T-helper 2 cell (primary cell): ENCODE data around the gene MRPS34.

Source experiments
- DNase-seq, 5 experiments: peaks; one replicate each; pipeline versions ENCODE4 v3.0.0 to v3.0.0-alpha.2; 2012 to 2022

Gene MRPS34

DNA sequence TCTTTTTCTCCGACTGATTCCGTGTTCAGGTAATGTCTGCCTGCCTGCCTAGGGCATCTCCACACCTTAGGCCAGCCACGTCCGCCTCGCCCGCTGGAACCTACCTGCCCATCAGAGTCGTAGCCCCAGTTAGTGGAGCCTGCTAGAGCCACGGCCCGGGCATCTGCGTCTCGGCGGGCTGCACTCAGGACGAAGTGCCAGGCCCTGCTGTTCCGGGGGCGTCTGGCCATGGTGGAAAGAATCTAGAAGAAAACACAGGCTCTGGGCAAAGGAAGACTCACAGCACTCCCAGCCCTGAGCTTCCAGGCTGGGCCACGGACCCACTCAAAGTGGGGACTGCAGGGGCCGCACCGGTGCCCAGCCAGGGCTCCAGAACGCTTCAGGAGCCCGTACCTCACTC, 8.3 kb upstream of the MRPS34 start:
- no peak for DNase-seq

DNA sequence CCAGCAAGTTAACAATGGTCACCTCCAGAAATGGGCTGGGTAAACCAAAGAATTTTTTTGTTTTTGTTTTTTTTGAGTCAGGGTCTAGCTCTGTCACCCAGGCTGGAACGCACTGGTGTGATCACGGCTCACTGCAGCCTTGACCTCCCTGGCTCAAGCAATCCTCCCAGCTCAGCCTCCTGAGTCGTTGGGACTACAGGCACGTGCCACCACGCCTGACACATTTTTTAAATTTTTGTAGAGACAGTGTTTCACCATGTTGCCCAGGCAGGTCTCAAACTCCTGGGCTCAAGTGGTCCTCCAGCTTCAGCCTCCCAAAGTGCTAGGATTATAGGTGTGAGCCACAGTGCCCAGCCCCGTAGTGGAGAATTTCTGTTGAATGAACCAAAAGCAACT, 7.7 kb upstream of the MRPS34 start:
- DNase-seq: no peak

DNA sequence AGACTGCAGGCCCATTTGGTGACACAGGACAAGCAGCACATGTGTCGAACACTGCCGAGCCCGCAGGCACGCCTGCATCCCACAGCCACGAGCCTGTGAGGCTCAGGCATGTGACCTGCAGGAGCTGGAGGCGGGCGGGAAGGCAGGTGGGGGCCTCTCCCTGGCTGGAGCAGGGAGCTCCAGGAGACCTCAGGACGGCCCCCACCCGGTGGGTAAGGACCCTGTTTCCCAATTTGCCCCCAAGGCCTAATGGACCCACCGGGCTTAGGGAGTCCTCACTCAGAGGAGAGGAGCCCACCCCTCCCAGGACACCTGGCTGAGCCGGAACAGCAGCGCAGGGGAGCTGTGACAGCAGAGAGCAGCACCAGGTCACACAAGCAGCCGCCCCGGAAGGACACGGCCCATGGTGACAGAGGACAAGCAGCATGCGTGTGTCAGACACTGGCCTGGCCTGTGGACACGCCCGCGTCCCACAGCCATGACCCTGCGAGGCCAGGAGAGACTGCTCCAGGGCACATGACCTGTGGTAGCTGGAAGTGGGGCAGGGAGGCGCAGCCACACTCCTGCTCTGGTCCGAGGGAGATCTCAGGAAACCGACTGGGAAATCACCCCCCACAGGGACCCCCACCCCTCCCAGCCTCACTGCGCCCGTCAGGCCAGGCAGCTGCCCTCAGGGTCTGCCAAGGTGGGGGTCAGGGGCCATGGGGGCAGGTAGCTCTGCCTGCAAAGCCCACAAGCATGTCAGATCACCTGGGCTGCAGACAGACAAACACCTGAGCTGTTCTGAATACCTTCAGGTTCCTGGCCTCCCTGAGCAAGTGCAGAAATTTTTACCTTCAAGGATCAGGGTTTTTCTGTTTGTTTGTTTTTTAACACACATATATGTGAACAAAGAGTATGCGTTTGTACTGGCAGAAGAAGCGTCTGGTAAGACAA, 7.1 kb upstream of the MRPS34 start:
- no peak for DNase-seq

DNA sequence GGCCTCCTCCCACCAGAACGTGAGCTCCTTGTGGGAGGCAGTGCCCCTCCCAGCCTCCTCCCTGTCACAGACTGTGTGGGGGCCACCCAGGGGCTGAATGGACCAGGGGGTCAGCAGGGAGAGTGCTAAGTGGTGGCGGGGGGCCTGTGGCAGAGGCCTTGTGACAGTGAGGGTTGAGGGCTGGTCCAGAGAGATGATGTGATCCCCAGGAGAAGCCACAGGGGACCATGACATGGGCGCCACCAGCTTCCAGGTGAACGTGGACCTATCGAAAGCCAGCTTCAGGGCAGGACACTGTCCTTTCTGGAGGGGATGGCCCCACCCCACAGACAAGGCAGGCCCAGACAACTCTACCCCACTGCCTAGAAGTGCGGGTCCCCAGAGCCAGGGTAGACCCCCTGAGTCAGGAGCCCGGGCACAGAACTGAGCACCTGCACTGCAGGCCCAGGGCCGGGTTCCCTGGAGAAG, 6.3 kb upstream of the MRPS34 start:
- DNase-seq: no peak

DNA sequence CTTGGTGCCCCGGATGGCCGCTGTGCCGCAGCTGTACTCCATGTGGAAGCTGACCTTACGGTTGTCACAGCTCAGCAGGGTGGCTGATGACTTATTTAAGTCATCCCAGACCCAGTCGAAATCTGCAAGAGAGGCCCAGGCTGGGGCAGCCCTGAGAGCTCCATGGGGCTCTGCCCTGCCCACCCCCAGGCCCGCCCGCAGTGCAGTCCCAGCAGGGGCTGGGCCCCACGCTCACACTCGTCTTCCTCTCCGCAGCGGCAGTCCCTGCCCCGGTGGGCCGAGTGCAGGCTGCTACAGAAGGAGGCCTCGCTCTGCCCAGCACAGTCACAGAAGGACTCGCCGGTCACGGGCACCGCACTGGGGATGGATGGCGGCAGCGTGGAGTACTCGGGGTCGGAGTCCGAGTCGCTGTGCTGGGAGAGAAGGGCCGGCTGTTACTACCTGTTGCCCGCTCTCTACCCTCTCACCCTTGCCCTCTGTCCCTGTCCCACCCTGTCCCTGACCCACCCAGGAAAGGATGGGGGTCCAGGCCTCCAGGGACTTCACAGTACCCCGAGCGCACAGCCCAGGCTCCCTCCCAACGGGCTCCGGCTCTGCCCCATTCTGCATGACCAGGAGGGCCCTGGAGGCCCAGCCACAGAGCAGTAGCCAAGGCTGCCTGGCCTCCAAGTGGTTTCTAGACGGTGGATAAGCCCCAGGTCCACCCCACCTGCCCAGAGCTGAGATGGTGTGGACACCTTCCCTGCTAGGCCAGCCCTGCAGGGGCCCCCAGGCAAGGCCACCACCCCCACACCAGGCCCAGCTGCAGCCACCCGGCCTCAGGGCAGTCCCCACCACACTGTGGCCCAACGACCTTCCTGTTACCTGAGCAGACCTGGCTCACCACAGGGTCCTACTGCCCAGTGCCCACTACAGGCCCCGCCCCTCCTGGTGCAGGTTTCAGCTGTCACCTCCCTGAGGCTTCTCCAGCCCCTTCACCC, 5.6 kb upstream of the MRPS34 start:
- no peak for DNase-seq

DNA sequence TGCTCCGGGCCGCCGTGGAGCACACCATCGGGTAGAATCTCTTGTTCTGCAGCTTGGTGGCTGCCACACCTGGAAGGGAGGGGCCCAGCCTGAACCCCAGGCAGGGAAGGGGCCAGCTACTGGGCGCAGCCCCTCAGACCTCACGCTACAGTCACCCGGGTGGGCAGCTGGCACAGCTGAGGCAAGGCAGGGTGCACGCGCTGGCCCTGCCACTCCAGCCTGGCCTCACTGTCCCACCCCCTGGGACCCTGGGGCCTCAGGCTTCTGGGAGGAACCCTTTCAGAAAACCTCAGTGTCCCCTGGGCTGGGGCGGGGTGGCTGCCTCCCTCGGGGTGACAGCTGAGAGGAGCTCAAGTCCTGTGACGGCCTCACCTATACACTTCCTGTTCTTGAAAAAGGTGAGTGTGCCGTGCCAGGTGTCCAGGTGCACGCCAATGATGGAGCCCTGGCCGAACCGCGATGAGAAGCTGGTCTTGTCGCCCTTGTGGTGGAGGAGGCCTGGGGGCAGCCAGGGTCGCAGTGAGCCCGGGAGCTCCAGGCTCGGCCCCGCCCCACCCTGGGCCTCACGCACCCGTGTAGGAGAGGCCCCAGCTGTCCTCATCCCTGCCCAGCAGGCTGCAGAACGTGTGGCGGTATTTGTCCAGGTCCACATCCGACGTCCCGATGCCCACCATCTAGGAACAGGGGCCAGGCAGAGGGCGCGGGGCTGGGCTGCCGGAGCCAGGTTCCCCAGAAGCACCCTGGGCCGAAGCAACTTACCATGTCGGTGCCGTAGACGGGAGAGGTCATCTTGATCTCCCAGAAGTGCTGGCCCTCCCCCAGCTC, 4.7 kb upstream of the MRPS34 start:
- DNase-seq: no peak

DNA sequence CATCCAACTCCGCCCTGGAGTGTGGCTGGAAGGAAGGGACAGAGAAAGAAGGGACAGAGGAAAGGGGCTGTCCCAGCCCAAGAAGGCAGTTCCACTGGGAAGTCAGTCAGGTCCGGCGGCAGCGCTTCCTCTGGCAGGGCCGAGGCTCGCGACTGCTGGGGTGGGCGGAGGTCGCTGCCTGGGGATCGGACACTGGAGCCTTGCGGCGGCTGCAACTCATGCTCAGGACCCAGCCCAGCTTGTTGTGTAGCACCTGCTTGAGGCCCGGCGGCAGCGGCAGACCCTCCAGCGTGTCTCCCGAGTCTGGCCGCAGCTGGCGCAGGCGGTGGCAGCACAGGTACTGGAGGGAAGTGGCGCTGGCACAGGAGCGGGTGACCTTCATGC, 4.0 kb upstream of the MRPS34 start:
- DNase-seq: no peak

DNA sequence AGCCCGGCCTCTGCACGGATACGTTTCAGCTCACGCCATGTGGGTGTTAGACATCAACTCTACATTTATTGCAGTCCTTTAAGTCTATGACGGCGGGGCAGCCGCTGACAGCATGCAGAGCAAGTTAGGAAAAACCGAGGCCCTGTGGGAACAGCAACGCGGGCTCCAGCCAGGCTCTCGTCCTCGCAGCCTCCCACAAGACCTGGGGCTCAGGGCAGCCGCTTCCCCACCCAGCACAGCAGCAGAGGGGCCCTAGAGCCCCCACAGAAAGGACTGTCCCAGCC, 3.7 kb upstream of the MRPS34 start:
- no peak for DNase-seq

DNA sequence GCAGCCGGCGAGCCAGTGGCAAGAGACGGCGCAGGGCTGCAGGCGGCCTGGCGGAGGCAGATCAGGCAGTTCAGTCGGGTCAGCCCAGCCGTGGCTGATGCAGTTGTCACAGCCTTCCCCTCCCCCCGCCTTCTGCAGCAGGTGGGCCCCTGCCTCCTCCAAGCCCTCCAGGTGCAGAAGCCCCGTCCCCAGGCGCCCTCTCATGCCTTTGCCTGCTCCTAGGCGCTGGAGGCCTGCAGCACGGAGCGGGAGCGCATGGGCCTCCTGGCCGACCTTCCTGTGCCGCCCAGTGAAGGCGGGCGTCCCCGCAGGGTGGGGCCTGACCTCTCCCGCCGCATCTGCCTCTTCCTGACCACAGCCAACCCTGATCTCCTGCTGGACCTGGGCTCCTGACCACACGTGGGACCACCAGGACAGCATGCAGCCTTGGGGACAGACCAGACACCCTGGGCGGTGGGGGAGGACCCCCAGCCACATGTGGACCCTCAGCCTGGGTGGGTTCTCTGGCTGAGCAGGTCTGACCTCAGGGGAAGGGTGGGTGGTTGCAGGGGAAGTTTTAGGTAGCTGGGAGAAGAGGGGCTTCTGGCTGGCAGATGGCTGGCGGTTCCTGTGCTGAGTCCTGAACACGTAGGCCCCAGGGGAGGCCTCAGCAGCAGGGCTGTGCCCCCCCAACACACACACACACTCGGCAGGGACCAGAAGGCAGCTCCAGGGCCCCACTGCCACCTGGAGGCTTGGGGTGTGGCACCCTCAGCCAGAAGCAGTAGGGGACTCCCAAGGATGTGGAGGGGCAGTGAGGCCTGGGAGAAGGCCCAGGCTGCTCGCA, 3.1 kb upstream of the MRPS34 start:
- no peak for DNase-seq

DNA sequence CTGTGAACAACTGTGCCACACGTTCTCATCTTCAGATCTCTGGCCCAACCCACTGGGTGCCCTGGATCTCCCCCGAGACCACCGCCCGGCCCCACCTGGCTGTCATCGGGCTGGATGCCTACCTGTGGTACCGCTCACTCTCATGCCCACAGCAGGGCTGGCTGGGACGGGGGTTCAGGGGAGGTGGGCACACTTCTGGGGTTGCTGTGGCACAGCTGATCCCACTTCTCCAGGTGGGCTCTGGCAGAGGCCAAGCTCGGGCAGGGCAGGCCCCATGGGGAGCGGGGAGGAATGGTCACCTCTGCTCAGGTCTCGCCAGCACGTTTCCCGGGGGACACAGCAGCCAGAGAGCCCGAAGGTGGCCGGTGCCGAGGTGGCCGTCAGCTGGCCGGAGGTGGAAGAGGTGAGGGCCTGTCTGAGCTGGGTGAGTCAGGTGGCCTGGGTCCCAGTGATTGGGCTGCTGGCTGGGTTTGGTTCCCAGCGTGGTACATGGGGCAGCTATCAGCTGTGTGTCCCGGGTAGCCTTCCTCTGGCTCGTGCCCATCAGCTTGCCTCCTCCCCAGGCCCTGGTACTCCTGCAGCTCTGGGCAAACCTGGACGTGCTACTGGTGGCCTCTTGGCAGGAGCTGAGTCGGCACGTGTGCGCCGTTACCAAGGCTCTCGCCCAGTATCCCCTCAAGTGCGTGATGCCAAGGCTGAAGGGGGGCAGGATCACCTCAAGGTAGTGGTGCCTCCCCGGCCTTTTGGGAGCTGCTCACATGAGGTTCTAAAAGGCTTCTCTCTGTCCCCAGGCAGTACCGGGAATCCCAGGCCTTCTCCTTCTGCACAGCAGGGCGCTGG, 2.3 kb upstream of the MRPS34 start:
- DNase-seq: no peak

GRCh38 chr16:1774448-1774780, 1.5 kb upstream of the MRPS34 start:
- DNase-seq: no peak

DNA sequence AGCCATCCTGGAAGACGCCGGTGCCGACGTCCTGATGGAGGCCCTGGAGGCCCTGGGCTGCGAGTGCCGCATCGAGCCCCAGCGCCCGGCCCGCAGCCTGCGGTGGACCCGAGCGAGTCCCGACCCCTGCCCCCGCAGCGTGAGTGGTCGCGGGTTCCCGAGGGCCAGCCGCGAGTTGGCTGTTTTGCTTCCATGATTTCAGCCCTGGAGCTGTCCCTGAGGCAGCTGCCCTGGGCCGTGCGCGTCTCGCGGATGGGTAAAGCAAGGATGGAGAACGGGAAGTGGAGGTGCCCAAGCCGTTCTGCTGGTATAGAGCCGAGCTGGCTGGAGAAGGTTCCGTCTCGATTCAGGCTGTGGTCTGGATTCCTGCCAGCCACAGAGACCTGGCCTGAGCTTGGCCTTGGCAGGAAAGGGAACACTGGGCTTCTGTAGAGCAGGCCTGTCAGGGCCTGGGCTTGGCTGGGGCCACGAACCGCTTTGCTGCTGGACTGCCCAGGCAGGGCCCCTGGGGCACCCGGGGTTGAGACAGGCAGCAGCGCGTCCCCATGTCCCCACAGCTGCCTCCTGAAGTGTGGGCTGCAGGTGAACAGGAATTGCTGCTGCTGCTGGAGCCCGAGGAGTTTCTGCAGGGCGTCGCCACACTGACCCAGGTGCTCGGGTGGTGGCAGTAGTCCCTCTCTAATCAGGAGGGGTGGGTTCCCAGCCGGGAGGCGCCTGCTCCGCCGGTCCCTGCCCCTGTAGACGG, 941 bp upstream of the MRPS34 start:
- DNase-seq: peak in 1 of 5 experiments; percentile 37

DNA sequence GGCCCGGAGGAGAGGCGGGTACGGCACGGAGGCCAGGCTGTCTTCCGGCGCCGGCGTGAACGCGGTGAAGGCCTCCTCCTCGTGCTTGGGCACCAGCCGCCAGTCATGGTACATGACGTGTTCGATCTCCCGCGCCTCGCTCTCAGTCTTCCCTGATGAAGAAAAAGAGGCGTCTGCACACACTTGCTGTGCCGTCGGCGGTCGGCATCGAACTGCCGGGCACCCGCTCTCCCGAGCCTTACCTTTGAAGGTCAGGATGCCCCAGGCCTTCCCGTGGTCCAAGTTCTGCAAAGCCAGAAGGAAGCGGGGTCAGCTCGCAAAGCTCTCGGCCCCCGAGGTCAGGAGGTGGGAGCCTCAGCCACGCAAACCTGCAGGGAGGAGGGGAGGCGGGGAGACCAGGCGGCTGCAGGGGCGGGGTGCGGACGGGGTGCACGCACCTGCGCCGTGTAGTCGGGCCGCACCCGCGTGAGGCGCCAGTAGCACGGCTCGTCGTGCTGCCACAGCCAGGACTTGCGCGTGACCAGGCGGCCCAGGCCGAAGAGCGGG, 499 bp downstream of the MRPS34 start, which contains the start of gene EME2:
EME2 (plus strand) TSS at position 449 of the 546 bp plus-strand sequence. CDS start 418 bp downstream, outside the sequence.
- DNase-seq: peak in 4 of 5 experiments; percentile 16 to 83 (median 34)

DNA sequence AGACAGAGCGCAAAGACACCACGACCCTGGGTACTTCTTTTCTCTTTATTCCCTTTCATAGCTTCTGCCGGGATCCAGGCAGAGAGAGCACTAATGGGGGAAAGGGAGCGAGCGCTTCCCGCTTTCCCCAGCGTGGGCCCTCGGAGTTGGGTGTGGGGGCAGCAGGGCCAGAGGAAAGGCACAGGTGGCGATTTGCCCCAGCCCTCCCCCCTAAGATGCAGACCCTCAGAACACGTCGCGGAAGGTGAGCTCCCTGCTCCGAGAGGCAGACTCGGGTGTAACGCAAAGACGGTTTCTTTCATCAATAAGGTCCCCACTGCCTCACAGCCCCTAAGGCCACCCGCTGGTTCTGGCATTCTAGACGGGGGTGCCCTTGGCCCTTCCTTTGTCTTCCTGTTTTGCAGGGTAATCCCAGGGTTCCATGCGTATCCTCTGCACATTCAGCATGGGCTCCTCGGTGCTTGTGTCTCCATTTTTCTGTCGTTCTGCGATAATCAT, 1.0 kb downstream of the MRPS34 start:
- DNase-seq: peak in 1 of 5 experiments; percentile 24

DNA sequence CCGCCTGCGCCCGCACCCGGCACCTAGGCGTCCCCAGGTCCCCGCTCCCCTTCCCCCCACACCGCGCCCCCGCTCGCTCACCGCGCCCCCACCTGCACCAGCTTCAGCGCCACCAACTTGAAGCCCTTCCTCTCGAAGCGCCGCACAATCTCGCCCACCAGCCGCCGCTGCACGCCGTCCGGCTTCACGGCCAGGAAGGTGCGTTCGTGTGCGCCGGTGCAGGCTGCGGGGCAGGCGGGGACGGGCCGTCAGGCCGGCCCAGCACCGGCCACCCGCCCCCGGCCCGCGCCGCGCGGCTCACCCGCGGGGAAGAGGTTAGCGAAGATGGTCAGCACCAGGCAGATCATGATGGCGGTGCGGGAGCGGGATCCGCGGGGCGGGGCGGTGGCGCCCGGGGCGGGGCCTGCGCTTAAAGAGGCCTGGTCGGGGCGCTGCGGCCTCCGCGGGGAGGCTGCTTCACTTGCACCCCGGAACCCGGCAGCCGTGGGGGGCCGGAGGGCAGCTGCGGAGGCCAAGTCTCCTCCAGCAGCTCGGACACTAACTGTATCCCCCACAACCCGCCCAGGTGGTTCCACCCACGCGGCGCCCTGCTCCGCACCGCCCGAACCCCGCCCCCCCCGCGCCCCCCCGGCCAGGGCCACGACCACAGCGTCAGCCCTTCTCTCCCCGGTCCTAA, 1.6 kb downstream of the MRPS34 start, which contains the start of gene NME3:
NME3 (minus strand) TSS at position 356 of the 676 bp plus-strand sequence; CDS start at position 347, 9 bp downstream.
- peak; percentile 52 to 82 (median 67) for DNase-seq

- peak in 4 of 5 experiments; percentile 31 to 61 (median 36) for DNase-seq
Observed at GRCh38 chr16:1770328-1771187, 2.4 kb downstream of the MRPS34 start.
